Prostate gland (tissue), 2 donors: Measurements from ENCODE around the gene PTPRK. TPM values are rescaled to one million over a fixed set of nuclear protein-coding genes. Genes with fewer than 3 reads are reported as not detected.

Experiments used
- DNase-seq: peaks from one replicate; pipeline ENCODE4 v3.0.0-alpha.2; 2019; ENCODE audit warnings: low spot score
- H3K27ac ChIP-seq, 2 donors: fragments of 200-600 bp; sonication (generic); 2 replicates each; pipeline ENCODE4 v1.5.1; 2017 to 2019
- H3K27me3 ChIP-seq: fragments of 200-600 bp; sonication (generic); replicated peaks from 2 replicates; pipeline ENCODE4 v1.5.1; 2019; ENCODE audit not compliant: insufficient read depth
- H3K36me3 ChIP-seq, 2 donors: fragments of 200-600 bp; sonication (generic); 1 replicate in 1 of 2; 2 replicates in 1 of 2; pipeline versions ENCODE4 v1.5.1 to v1.8.1; 2017 to 2019
- H3K4me1 ChIP-seq: fragments of 200-600 bp; sonication (generic); replicated peaks from 2 replicates; pipeline ENCODE4 v1.5.1; 2019
- H3K4me3 ChIP-seq, 2 donors: fragments of 200-600 bp; sonication (generic); 2 replicates each; pipeline ENCODE4 v1.5.1; 2017 to 2019
- H3K9me3 ChIP-seq: fragments of 200-600 bp; sonication (generic); 2 replicates; pipeline ENCODE4 v1.5.1; 2017
- CTCF ChIP-seq, 4 experiments: fragments of 200-600 bp in 2 of 4; fragments of 450-650 bp in 2 of 4; sonication (generic) in 2 of 4; IDR thresholded peaks; 1 replicate in 3 of 4; 2 replicates in 1 of 4; pipeline ENCODE4 v1.5.1; 2016 to 2019; ENCODE audit warnings: antibody characterized with exemption in 4 of 4, mild to moderate bottlenecking in 2 of 4, moderate library complexity in 2 of 4
- POLR2A ChIP-seq: fragments of 450-650 bp; IDR thresholded peaks from one replicate; pipeline ENCODE4 v1.6.1; 2016; ENCODE audit warnings: antibody characterized with exemption, mild to moderate bottlenecking
- POLR2AphosphoS5 ChIP-seq: sonication (generic); formaldehyde crosslinking; IDR thresholded peaks from one replicate; pipeline ENCODE4 v1.6.1; 2017; ENCODE audit warnings: antibody characterized with exemption
- WGBS: methylation state at CpG from one replicate; pipeline ENCODE4 v1.1.5; 2018; 5-methylcytosine and 5-hydroxymethylcytosine counted together
- intact Hi-C: fragments of 100-400 bp; cut with DNase I; formaldehyde crosslinking; loops from one replicate; pipeline ENCODE4 v1.14.2; 2022
- total RNA-seq, 2 donors: library from RNA; depleted of rRNA; stranded (reverse); fragments of >200 nt; gene quantifications; one replicate each; pipeline ENCODE4 v1.1.0, GENCODE V29; 2016

PTPRK gene
- total RNA-seq, 2 donors from 2014 or later = 32.0 to 64.6 TPM

DNA sequence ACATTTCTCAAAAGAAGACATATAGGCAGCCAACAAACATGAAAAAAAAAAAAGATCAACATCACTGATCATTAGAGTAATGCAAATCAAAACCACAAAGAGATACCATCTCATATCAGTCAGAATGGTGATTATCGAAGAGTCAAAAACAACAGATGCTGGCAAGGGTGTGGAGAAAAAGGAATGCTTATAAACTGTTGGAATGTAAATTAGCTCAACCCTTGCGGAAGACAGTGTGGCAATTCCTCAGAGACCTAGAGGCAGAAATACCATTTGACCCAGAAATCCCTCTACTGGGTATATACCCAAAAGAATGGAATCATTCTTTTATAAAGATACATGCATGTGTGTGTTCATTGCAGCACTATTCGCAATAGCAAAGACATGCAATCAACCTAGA lies 315.8 kb downstream of the PTPRK start:
- 79% methylated on average over 3 of the region's 3 CpGs for WGBS
- no peak for TF ChIP-seq POLR2AphosphoS5
- no peak for TF ChIP-seq POLR2A
- no peak for DNase-seq
- no peak overlapping the region for H3K27ac ChIP-seq
- H3K4me1 ChIP-seq = no peaks in the 10 kb centered on the region
- no peaks in the 10 kb centered on the region for H3K9me3 ChIP-seq
- no peaks in the 10 kb centered on the region for H3K27me3 ChIP-seq
- intact Hi-C loops = no loop called here
- H3K36me3 ChIP-seq = no peaks in the 10 kb centered on the region
- no peak overlapping the region for H3K4me3 ChIP-seq

DNA sequence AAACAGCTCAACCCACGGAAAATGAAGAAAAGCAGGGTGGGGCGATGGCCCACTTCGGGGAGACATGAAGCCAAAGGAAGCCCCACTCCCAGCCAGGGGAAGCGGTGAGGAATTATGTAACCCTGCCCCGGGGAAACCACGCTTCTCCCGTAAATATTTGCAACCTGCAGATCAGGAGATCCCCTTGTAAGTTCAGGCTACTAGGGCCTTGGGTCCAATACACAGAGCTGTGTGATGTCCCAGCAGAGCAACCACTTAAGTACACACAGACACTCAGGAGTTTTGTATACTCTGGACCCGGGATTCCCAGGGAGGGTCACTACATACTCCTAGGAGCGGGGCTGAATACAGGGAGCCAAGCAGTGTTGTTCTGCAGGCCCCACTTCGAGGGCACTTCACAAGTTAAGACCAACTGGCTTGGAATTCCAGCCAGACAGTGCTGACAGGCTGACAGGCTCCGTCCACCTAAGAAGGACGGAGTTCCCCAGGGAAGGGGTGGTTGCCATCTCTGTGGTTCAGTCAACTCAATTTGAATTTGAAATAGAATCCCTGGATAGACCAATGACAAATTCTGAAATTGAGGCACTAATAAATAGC lies 318.1 kb downstream of the PTPRK start:
- no peak overlapping the region for H3K4me3 ChIP-seq
- intact Hi-C loops = no loop called here
- H3K9me3 ChIP-seq = no peaks in the 10 kb centered on the region
- no peak overlapping the region for H3K27ac ChIP-seq
- no peaks in the 10 kb centered on the region for H3K36me3 ChIP-seq
- no peak for DNase-seq
- 95% methylated on average over 12 of the region's 12 CpGs for WGBS
- H3K4me1 ChIP-seq = no peaks in the 10 kb centered on the region
- TF ChIP-seq POLR2AphosphoS5 (no peak), CTCF (IDR thresholded peaks at IDR 0.05) (no peak), POLR2A (no peak)
- H3K27me3 ChIP-seq = no peaks in the 10 kb centered on the region

GRCh38 chr6:128200789-128201188 lies 319.6 kb downstream of the PTPRK start:
- no peaks in the 10 kb centered on the region for H3K9me3 ChIP-seq
- TF ChIP-seq POLR2AphosphoS5 (no peak), POLR2A (no peak), CTCF (IDR thresholded peaks at IDR 0.05) (no peak)
- no peak overlapping the region for H3K4me3 ChIP-seq
- no peaks in the 10 kb centered on the region for H3K27me3 ChIP-seq
- no peaks in the 10 kb centered on the region for H3K36me3 ChIP-seq
- intact Hi-C loops = no loop called here
- H3K4me1 ChIP-seq = no peaks in the 10 kb centered on the region
- H3K27ac ChIP-seq = no peak overlapping the region
- DNase-seq = no peak

DNA sequence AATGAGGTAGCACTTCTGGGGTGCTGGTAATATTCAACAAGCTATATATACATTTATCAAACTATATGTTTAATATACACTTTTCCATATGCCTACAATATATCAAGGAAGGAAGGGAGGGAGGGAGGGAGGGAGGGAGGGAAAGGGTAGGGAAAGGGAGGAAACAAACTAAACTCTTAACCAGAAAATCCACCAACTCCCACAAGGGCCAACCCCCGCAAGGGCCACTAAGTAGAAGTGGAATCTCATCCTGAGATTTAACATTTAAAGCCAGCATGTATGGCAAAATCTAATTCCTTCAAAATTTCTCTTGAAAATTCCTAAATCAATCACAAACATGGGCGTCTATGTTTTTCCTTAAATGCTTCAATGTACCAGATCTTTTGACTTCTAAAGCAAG lies 320.9 kb downstream of the PTPRK start:
- H3K9me3 ChIP-seq = no peaks in the 10 kb centered on the region
- H3K4me3 ChIP-seq = no peak overlapping the region
- intact Hi-C loops = no loop called here
- no peak for TF ChIP-seq POLR2AphosphoS5
- TF ChIP-seq CTCF (IDR thresholded peaks at IDR 0.05) = no peak
- TF ChIP-seq POLR2A = no peak
- DNase-seq = no peak
- no peaks in the 10 kb centered on the region for H3K27me3 ChIP-seq
- H3K27ac ChIP-seq = no peak overlapping the region
- WGBS = 96% methylated on average over 2 of the region's 2 CpGs
- H3K36me3 ChIP-seq = no peaks in the 10 kb centered on the region
- H3K4me1 ChIP-seq = no peaks in the 10 kb centered on the region

GRCh38 chr6:128192972-128193371 lies 327.4 kb downstream of the PTPRK start:
- no peak overlapping the region for H3K4me3 ChIP-seq
- intact Hi-C loops = no loop called here
- WGBS = 94% methylated on average over 3 of the region's 3 CpGs

More at GRCh38 chr6:128192972-128193371, 327.4 kb downstream of the PTPRK start:
- Histone ChIP-seq H3K27ac (no peak overlapping the region), H3K36me3 (no peaks in the 10 kb centered on the region), H3K4me1 (no peaks in the 10 kb centered on the region), H3K27me3 (no peaks in the 10 kb centered on the region), H3K9me3 (no peaks in the 10 kb centered on the region)
- DNase-seq = no peak
- no peak for TF ChIP-seq POLR2A
- TF ChIP-seq CTCF (IDR thresholded peaks at IDR 0.05) = no peak
- no peak for TF ChIP-seq POLR2AphosphoS5
